Neural cell (in vitro differentiated cells): ENCODE measurements around the gene TNS1. TPM values are rescaled to one million over a fixed set of nuclear protein-coding genes. Genes with fewer than 3 reads are reported as not detected.

Source experiments
- H2AFZ ChIP-seq: fragments of 200-600, 300-800 bp; sonication (generic), shearing (Covaris generic); 2 replicates; pipeline ENCODE4 v1.6.0; 2014; ENCODE audit warnings: low read depth, mild to moderate bottlenecking, antibody characterized with exemption, low read length, moderate library complexity
- H3F3A ChIP-seq: fragments of 200-600 bp; shearing (Covaris generic); 2 replicates; pipeline ENCODE4 v1.6.1; 2016; ENCODE audit warnings: mild to moderate bottlenecking, moderate library complexity, mixed read lengths, antibody characterized with exemption, low read length; ENCODE audit not compliant: insufficient read depth, poor library complexity, severe bottlenecking
- H3K27ac ChIP-seq: fragments of 200-600, 300-800 bp; sonication (generic), shearing (Covaris generic); 2 replicates; pipeline ENCODE4 v1.5.1; 2014; ENCODE audit warnings: mild to moderate bottlenecking, low read length, moderate library complexity
- H3K27me3 ChIP-seq: fragments of 300-800, 200-600 bp; sonication (generic), shearing (Covaris generic); 2 replicates; pipeline ENCODE4 v1.6.0; 2014; ENCODE audit warnings: mild to moderate bottlenecking, low read depth, low read length, moderate library complexity; ENCODE audit not compliant: insufficient read depth
- H3K36me3 ChIP-seq: fragments of 300-800, 200-600 bp; sonication (generic), shearing (Covaris generic); 2 replicates; pipeline ENCODE4 v1.5.1; 2014; ENCODE audit warnings: mild to moderate bottlenecking, antibody characterized with exemption, low read length, moderate library complexity; ENCODE audit not compliant: insufficient read depth
- H3K4me2 ChIP-seq: fragments of 300-800, 200-600 bp; sonication (generic), shearing (Covaris generic); 2 replicates; pipeline ENCODE4 v1.6.0; 2014; ENCODE audit warnings: mild to moderate bottlenecking, low read length
- H3K4me3 ChIP-seq: fragments of 300-800, 200-600 bp; sonication (generic), shearing (Covaris generic); 2 replicates; pipeline ENCODE4 v1.5.1; 2014; ENCODE audit warnings: mild to moderate bottlenecking, low read length, moderate library complexity
- H3K79me2 ChIP-seq: fragments of 200-600 bp; shearing (Covaris generic); replicated peaks from 2 replicates; pipeline ENCODE4 v1.6.0; 2014; ENCODE audit warnings: mild to moderate bottlenecking, low read length, moderate library complexity; ENCODE audit not compliant: insufficient read depth
- H3K9ac ChIP-seq: fragments of 300-800, 200-600 bp; sonication (generic), shearing (Covaris generic); 2 replicates; pipeline ENCODE4 v1.6.1; 2016; ENCODE audit warnings: mild to moderate bottlenecking, low read length, mixed read lengths
- H3K9me2 ChIP-seq: fragments of 200-600 bp; shearing (Covaris generic); 2 replicates; pipeline ENCODE4 v1.6.1; 2016; ENCODE audit warnings: mild to moderate bottlenecking, low read length, mixed read lengths; ENCODE audit not compliant: insufficient read depth
- H3K9me3 ChIP-seq: fragments of 200-600, 300-800 bp; sonication (generic), shearing (Covaris generic); 2 replicates; pipeline ENCODE4 v1.6.1; 2016; ENCODE audit warnings: mild to moderate bottlenecking, mixed run types, low read length, moderate library complexity, mixed read lengths
- H4K20me1 ChIP-seq: fragments of 200-600 bp; shearing (Covaris generic); 2 replicates; pipeline ENCODE4 v1.6.1; 2016; ENCODE audit warnings: mild to moderate bottlenecking, mixed run types; ENCODE audit not compliant: insufficient read depth
- CTCF ChIP-seq: fragments of 450-650 bp; IDR thresholded peaks from 2 replicates; pipeline ENCODE4 v1.5.1; 2014; ENCODE audit warnings: antibody characterized with exemption, mild to moderate bottlenecking, moderate library complexity; ENCODE audit not compliant: poor library complexity, severe bottlenecking
- EP300 ChIP-seq: fragments of 450-650 bp; conservative IDR thresholded peaks from 2 replicates; pipeline ENCODE4 v1.6.1; 2014; ENCODE audit warnings: antibody characterized with exemption, mild to moderate bottlenecking, moderate library complexity; ENCODE audit not compliant: poor library complexity, severe bottlenecking
- EZH2 ChIP-seq: fragments of 200-600, 300-800 bp; shearing (Covaris generic), sonication (generic); IDR thresholded peaks from 2 replicates; pipeline ENCODE4 v1.6.1; 2014; ENCODE audit warnings: antibody characterized with exemption, low read length, borderline replicate concordance, mild to moderate bottlenecking; ENCODE audit not compliant: insufficient read depth, poor library complexity, severe bottlenecking
- MXI1 ChIP-seq: fragments of 450-650 bp; conservative IDR thresholded peaks from 2 replicates; pipeline ENCODE4 v1.6.1; 2014; ENCODE audit warnings: antibody characterized with exemption, mild to moderate bottlenecking; ENCODE audit not compliant: poor library complexity, severe bottlenecking
- POLR2AphosphoS5 ChIP-seq: IDR thresholded peaks from 2 replicates; pipeline ENCODE4 v1.6.1; 2012
- RAD21 ChIP-seq: fragments of 450-650 bp; conservative IDR thresholded peaks from 2 replicates; pipeline ENCODE4 v1.6.1; 2014; ENCODE audit warnings: antibody characterized with exemption, mild to moderate bottlenecking, moderate library complexity
- REST ChIP-seq: IDR thresholded peaks from 2 replicates; pipeline ENCODE4 v1.6.1; 2012; ENCODE audit warnings: borderline replicate concordance
- SMC3 ChIP-seq: fragments of 450-650 bp; conservative IDR thresholded peaks from 2 replicates; pipeline ENCODE4 v1.6.1; 2014; ENCODE audit warnings: antibody characterized with exemption, mild to moderate bottlenecking, moderate library complexity; ENCODE audit not compliant: poor library complexity
- TAF1 ChIP-seq: IDR thresholded peaks from 2 replicates; pipeline ENCODE4 v1.6.1; 2012; ENCODE audit warnings: low read depth
- polyA plus RNA-seq: library from polyadenylated mRNA; depleted of rRNA; stranded (reverse); fragments of >200 nt; gene quantifications from 2 replicates; pipeline ENCODE4 v1.2.3, GENCODE V29; 2014

TNS1 gene
- polyA plus RNA-seq, 1 donor from 2014 or later = 1.5 TPM

DNA sequence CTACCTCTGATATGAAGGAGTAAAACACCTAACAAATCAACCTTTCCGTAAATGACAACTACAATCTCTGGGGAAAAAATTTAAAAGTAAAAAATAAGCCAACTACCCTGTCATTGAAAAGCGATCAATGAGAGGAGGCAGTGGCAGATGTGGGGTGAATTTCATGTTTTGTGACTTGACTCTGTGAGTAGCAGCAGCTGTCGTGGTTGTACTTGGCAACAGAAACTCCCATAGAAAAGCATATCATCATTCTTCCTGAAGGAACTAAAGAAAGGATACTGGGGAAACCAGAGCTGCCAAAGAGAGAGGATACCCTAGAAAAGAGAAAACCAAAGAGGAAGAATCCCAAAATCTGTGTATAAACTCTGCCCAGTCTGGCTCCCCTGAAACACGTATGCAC is 236.4 kb downstream of the TNS1 start:
- Histone ChIP-seq H3K36me3 (no peaks in the 10 kb centered on the region), H3K27ac (no peak overlapping the region), H3K79me2 (no peaks in the 10 kb centered on the region), H3K9me2 (no peaks in the 10 kb centered on the region), H3K4me2 (no peak overlapping the region), H2AFZ (no peak overlapping the region), H4K20me1 (no peaks in the 10 kb centered on the region), H3K9me3 (no peaks in the 10 kb centered on the region), H3K9ac (no peak overlapping the region), H3F3A (no peaks in the 10 kb centered on the region), H3K27me3 (no peaks in the 10 kb centered on the region), H3K4me3 (no peak overlapping the region)
- no peak for TF ChIP-seq SMC3
- TF ChIP-seq EZH2 = no peak
- TF ChIP-seq CTCF = no peak

DNA sequence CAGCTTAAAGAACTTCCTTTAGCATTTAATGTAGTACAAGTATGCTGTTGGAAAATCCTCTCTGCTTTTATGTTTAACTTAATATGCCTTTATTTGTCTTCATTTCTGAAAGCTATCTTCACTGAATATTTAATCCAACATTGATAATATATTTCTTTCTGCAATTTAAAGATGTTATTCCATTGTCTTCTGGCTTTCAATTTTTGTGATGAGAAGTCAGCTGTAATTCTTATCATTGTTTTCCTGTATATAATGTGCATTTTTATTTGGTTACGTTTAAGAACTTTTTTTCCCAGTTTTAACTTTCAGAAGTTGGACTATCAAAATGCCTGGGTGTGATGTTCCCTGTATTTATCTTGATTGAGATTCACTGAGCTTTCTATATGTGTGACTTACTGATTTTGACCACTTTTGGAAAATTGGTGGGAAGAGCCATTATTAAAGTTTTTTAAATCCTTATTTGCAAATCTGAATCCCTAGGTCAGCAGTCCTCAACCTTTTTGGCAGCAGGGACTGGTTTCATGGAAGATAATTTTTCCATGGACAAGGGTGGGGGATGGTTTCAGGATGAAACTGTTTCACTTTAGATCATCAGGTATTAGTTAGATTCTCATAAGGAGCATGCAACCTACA is 241.0 kb downstream of the TNS1 start:
- Histone ChIP-seq H2AFZ (no peak overlapping the region), H3K36me3 (no peaks in the 10 kb centered on the region)

More for the DNA sequence above, 241.0 kb downstream of the TNS1 start:
- no peaks in the 10 kb centered on the region for H4K20me1 ChIP-seq
- H3K4me2 ChIP-seq = no peak overlapping the region
- no peaks in the 10 kb centered on the region for H3K9me2 ChIP-seq
- H3K27ac ChIP-seq = no peak overlapping the region
- no peak overlapping the region for H3K4me3 ChIP-seq
- TF ChIP-seq EP300 (no peak), SMC3 (no peak), REST (no peak), MXI1 (no peak), CTCF (no peak), RAD21 (no peak), POLR2AphosphoS5 (no peak), EZH2 (no peak), TAF1 (no peak)
- H3K27me3 ChIP-seq = no peaks in the 10 kb centered on the region
- H3K9me3 ChIP-seq = no peaks in the 10 kb centered on the region
- no peaks in the 10 kb centered on the region for H3K79me2 ChIP-seq
- H3K9ac ChIP-seq = no peak overlapping the region
- H3F3A ChIP-seq = no peaks in the 10 kb centered on the region
